ENCODE results near the gene KIAA1328.

DNA sequence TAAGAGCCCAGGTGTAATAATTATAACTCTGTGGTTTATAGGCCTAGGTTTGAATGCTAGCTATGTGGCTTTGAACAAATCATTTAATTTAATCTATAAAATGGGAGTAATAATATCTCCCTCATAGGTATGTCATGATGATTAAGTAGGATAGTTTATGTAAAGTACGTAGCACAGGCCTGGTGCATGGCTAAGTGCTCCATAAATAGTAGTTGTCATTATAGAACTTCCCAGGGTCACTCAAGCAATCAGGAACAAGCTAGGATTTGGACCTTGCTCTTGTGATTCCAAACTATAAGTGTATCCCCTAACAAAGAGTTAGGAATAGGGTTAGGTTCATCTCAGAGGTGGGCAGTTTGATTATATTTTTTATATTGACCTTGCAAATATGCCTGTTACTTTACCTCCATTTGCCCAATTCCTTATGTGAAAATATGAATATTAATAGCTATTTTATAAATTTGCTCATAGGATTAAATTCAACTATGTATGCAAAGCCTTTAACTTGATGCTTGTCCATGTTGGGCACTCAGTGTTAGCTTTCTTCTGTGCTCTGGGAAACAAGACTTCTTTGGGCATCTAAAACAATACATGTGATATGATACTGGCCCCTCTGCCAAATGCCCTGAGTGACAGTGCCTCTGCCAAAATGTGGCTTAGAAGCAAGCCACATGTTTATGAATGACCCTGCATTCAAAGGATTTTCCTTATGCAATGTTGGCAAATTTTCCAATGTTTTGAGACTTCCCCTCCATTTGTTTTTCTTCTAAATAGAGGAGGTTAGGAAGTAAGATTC lies 353.6 kb downstream of the KIAA1328 start:
- TF ChIP-seq POLR2A (IDR thresholded peaks at IDR 0.05; ENCODE audit: low read length) (no peak), GATA1 (IDR thresholded peaks at IDR 0.05; ENCODE audit: low read depth, low read length) (no peak)

Data from erythroblast (primary cell).